Mucosa of stomach (tissue), 1 donor: ENCODE measurements around the gene PAX8.

Experiments used
- H3K27me3 ChIP-seq: one replicate; pipeline ENCODE4 v1.7.0; 2013; ENCODE audit warnings: mild to moderate bottlenecking, low read length; ENCODE audit not compliant: control insufficient read depth, insufficient read depth
- H3K36me3 ChIP-seq: one replicate; pipeline ENCODE4 v1.7.0; 2013; ENCODE audit warnings: low read length; ENCODE audit not compliant: control insufficient read depth, insufficient read depth
- H3K4me1 ChIP-seq: one replicate; pipeline ENCODE4 v1.7.0; 2013; ENCODE audit warnings: mild to moderate bottlenecking, low read length; ENCODE audit not compliant: control insufficient read depth, insufficient read depth
- H3K4me3 ChIP-seq: one replicate; pipeline ENCODE4 v1.7.0; 2013; ENCODE audit warnings: low read length
- H3K9ac ChIP-seq: one replicate; pipeline ENCODE4 v1.7.0; 2013; ENCODE audit warnings: mild to moderate bottlenecking, low read length, moderate library complexity
- H3K9me3 ChIP-seq: one replicate; pipeline ENCODE4 v1.7.0; 2013; ENCODE audit warnings: mild to moderate bottlenecking, low read length, moderate library complexity; ENCODE audit not compliant: control insufficient read depth
- donor health status: Pancreatic carcinoma.

The PAX8 gene

DNA sequence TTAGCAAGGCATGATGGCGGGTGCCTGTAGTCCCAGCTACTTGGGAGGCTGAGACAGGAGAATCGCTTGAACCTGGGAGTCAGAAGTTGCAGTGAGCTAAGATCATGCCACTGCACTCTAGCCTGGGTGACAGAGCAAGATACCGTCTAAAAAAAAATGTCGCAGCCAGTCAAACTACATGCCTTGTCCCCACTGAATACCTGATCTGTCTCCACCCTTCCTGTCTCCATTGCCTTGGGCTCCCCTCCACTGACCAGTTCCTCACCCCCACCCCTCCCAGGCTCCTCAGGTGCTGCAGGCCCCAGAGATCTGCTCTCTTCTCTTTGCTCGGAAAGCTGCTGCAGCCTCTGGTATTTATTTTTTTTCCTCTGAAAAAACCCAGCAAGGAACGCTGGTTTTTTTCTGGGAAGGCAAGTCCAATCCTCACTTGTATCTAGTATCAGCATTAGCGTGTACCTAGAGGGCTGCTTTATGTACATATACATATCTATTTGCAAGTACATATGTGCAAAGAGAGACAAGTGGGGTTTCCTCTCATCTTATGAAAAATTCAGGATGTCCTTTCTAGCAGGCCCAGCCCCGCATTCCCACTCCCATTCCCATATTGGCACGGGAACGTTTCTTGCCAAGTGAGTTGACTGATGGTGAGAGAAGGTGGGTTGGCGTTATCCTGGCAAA lies 100.5 kb downstream of the PAX8 start:
- Histone ChIP-seq H3K4me1 (peaks cover 36% of the 10 kb centered on the region), H3K36me3 (no peaks in the 10 kb centered on the region), H3K4me3 (no peak overlapping the region), H3K27me3 (no peaks in the 10 kb centered on the region), H3K9ac (no peak overlapping the region), H3K9me3 (no peaks in the 10 kb centered on the region)

- H3K36me3 ChIP-seq, result no peaks in the 10 kb centered on the region
- H3K27me3 ChIP-seq, result no peaks in the 10 kb centered on the region
- no peak overlapping the region for H3K4me3 ChIP-seq
- no peak overlapping the region for H3K9ac ChIP-seq
- peaks cover 44% of the 10 kb centered on the region for H3K4me1 ChIP-seq
- no peaks in the 10 kb centered on the region for H3K9me3 ChIP-seq
These were observed 101.9 kb downstream of the PAX8 start for GRCh38 chr2:113176696-113177355.

GRCh38 chr2:113175736-113176695 lies 102.7 kb downstream of the PAX8 start:
- H3K9ac ChIP-seq, result no peak overlapping the region
- no peaks in the 10 kb centered on the region for H3K27me3 ChIP-seq
- H3K4me1 ChIP-seq, result peaks cover 38% of the 10 kb centered on the region
- no peak overlapping the region for H3K4me3 ChIP-seq
- no peaks in the 10 kb centered on the region for H3K36me3 ChIP-seq
- no peaks in the 10 kb centered on the region for H3K9me3 ChIP-seq

DNA sequence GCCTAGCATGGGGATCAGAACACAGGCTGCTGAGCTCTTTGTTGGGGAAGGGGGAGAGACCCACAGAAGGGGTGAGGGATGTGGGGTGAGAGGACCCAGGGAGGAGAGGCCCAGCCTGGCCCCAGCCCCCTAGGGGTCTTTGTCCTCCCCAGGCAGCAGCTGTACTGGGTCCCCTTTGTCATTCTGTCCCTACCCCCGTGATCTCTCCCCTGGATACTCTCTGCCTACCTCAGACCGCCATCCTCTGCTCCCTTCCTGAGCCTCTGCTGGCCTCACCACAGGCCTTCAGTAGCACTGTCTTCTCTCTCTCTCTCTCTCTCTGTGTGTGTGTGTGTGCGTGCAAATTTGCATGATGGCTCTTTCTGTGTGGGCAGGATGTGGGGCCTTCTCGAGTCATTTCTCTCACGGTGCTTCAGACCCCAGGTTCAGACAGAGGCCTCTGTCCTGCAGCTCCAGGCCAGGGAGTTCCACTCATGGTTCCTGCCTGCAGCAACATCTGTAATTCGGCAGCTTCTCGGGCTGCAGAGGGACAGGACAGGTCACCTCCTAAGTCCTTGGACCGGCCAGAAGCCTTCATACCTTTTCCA lies 103.6 kb downstream of the PAX8 start:
- H3K4me1 ChIP-seq, result peaks cover 35% of the 10 kb centered on the region
- H3K27me3 ChIP-seq, result no peaks in the 10 kb centered on the region
- no peak overlapping the region for H3K4me3 ChIP-seq
- H3K36me3 ChIP-seq, result no peaks in the 10 kb centered on the region
- H3K9ac ChIP-seq, result peak overlapping the region; percentile 13
- no peaks in the 10 kb centered on the region for H3K9me3 ChIP-seq

DNA sequence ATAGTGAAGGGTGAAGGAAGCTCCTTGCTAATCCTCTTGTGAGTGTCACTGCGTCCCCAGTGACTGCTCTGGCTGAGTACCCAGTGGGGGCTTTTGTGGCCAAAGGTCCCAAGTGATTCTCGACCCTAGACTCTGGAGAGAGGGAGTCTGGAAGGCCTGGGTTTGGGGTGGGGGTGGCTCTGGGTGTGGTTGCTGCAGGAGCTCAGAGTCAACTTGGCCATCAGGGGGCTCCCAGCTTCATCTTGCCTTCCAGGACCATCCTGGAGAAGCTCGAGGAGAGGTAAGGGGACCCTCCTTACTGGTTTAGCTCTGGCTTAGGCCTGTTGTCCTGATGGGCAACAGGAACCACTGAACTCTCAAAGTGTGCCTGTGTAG lies 104.4 kb downstream of the PAX8 start:
- Histone ChIP-seq H3K36me3 (no peaks in the 10 kb centered on the region), H3K4me1 (peaks cover 33% of the 10 kb centered on the region), H3K27me3 (no peaks in the 10 kb centered on the region), H3K4me3 (peak overlapping the region; percentile 32), H3K9ac (peak overlapping the region; percentile 54), H3K9me3 (no peaks in the 10 kb centered on the region)

DNA sequence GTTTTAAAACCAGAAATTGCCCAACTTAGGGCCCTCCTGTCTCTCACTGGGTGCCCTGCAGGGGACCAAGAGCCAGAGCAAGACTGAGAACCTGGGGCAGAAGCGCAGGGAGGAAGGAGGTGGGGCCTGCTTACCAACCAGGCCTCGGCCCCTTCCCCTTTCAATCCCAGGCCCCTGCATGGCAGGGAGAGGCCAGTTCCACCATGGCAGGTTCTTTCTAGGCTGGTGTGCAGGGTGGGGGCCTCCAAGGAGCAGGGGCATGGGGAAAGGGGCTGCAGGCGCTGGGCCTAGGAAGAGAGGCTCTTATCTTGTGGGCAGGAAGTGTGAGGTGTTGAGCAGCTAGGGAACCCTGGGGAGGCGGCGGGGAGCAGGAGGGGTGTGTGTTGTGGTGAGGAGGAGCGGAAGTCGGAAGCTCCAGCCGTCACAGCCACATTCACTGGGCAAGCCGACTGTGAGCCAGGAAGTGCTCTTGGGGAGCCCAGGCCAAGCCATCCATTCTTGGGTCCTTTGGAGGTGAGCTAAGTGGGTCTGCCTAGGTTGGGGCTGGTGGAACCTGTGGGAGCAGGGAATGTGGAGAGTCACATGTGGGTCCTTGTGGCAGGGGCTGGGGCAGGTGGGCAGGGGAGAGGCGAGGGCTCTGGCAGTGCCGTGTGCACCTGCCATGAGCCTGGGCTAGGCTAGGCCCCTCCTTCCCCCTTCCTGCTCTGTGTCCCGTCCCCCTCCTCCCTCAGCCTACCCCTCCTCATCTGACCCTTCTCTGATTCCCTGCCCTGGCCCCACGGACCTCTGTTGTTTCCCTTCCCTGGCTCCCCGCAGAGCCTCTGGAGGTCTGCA lies 105.0 kb downstream of the PAX8 start, which contains the start of gene PSD4:
TSS of gene PSD4 (plus strand) at position 430 of the 834 bp plus-strand sequence. CDS start 8,486 bp downstream, outside the sequence.
- Histone ChIP-seq H3K4me1 (peaks cover 31% of the 10 kb centered on the region), H3K36me3 (no peaks in the 10 kb centered on the region), H3K4me3 (peak within 1 kb of the TSS; percentile 32), H3K27me3 (no peaks in the 10 kb centered on the region), H3K9ac (peak within 1 kb of the TSS; percentile 54), H3K9me3 (no peaks in the 10 kb centered on the region)

- H3K4me1 ChIP-seq, result peaks cover 29% of the 10 kb centered on the region
- H3K36me3 ChIP-seq, result no peaks in the 10 kb centered on the region
- H3K9me3 ChIP-seq, result no peaks in the 10 kb centered on the region
- peak overlapping the region; percentile 54 for H3K9ac ChIP-seq
- no peak overlapping the region for H3K4me3 ChIP-seq
- H3K27me3 ChIP-seq, result no peaks in the 10 kb centered on the region
These were observed 105.8 kb downstream of the PAX8 start for GRCh38 chr2:113172721-113173541.

GRCh38 chr2:113171334-113172075 lies 107.2 kb downstream of the PAX8 start:
- H3K36me3 ChIP-seq, result no peaks in the 10 kb centered on the region
- H3K4me1 ChIP-seq, result peaks cover 42% of the 10 kb centered on the region
- no peak overlapping the region for H3K4me3 ChIP-seq
- H3K9ac ChIP-seq, result no peak overlapping the region
- no peaks in the 10 kb centered on the region for H3K27me3 ChIP-seq
- H3K9me3 ChIP-seq, result no peaks in the 10 kb centered on the region

DNA sequence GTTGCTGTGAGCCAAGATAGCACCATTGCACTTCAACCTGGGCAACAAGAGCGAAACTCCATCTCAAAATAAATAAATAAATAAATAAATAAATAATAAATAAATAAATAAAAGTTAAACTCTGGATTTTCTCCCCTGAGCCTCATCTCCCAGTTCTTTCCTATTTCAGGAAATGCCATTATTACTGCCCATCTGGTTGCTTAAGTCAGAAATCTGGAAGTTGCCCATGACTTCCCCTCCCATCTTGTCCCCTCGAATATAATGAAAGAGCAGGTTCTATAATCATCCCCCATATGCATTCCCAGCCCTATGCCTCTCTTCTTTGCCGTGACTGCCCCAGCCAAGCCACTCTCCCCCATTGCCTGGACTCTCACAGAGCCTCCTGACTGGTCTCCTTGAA lies 109.1 kb downstream of the PAX8 start:
- no peaks in the 10 kb centered on the region for H3K27me3 ChIP-seq
- peaks cover 49% of the 10 kb centered on the region for H3K4me1 ChIP-seq
- H3K4me3 ChIP-seq, result no peak overlapping the region
- H3K9ac ChIP-seq, result no peak overlapping the region
- H3K9me3 ChIP-seq, result no peaks in the 10 kb centered on the region
- H3K36me3 ChIP-seq, result no peaks in the 10 kb centered on the region

DNA sequence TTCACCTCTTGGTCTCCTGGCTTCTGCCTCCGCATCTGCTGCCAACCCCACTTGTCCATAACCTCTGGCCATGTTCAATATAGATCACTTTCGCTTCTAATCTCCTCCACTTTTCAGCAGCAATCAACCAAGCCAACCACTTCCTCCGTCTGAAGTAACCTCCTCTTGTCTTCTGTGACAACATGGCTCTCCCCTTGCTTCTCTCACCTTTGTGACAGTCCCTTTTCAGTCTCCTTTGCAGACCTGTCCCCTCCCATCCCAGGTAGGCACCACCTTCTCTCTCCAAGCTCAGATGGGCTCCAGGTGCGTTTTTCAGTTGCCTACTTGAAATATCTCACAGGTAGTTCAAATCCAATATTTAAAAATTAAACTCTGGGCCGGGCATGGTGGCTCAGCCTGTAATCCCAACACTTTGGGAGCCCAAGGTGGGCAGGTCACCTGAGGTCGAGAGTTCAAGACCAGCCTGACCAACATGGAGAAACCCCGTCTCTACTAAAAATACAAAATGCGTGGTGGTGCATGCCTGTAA lies 109.7 kb downstream of the PAX8 start:
- no peak overlapping the region for H3K4me3 ChIP-seq
- H3K36me3 ChIP-seq, result no peaks in the 10 kb centered on the region
- no peaks in the 10 kb centered on the region for H3K9me3 ChIP-seq
- peaks cover 49% of the 10 kb centered on the region for H3K4me1 ChIP-seq
- H3K9ac ChIP-seq, result no peak overlapping the region
- no peaks in the 10 kb centered on the region for H3K27me3 ChIP-seq
